OCI-LY7 (cell line): ENCODE data around the gene SDCCAG8.

Experiments
- EZH2phosphoT487 ChIP-seq: fragments of 200-600 bp; sonication (generic); IDR thresholded peaks from 2 replicates; pipeline ENCODE4 v1.6.1; 2018; ENCODE audit warnings: low read depth, borderline replicate concordance, mild to moderate bottlenecking, mixed run types, antibody characterized with exemption, low read length, moderate library complexity, mixed read lengths
- TF ChIP-seq, protein P1 (sequence below): fragments of 200-600 bp; sonication (generic); conservative IDR thresholded peaks from 2 replicates; pipeline ENCODE4 v1.5.1; 2014; ENCODE audit warnings: mild to moderate bottlenecking, antibody characterized with exemption, low read length, moderate library complexity, mixed read lengths

DNA sequence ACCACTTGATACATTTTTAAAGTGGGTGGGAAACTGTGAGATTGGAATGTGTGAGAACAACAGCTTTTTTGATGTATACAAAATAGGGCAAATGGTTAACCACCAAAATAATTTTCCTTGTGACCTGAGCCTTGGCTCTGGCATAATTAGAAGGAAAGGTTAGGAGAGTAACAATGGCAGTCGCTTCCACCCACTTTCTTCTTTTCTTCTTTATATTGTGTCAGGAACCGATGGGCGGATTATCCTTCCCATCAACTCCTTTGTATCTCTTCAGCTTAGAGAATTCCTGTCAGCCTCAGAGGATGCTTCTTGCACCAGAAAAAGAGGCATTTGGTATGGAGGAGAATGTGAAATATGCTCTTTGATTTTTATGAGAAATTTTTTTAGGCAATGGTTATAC, 90.6 kb downstream of the SDCCAG8 start:
- TF ChIP-seq, protein P1, sequence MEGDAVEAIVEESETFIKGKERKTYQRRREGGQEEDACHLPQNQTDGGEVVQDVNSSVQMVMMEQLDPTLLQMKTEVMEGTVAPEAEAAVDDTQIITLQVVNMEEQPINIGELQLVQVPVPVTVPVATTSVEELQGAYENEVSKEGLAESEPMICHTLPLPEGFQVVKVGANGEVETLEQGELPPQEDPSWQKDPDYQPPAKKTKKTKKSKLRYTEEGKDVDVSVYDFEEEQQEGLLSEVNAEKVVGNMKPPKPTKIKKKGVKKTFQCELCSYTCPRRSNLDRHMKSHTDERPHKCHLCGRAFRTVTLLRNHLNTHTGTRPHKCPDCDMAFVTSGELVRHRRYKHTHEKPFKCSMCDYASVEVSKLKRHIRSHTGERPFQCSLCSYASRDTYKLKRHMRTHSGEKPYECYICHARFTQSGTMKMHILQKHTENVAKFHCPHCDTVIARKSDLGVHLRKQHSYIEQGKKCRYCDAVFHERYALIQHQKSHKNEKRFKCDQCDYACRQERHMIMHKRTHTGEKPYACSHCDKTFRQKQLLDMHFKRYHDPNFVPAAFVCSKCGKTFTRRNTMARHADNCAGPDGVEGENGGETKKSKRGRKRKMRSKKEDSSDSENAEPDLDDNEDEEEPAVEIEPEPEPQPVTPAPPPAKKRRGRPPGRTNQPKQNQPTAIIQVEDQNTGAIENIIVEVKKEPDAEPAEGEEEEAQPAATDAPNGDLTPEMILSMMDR = no peak
- no peak for TF ChIP-seq EZH2phosphoT487
